Left forelimb (tissue), 1 donor: ENCODE data around the gene CDKN2A.
"Not testable (repeated sequence)": the region's sequence is repeated elsewhere in the genome, so short reads cannot be mapped to it uniquely, and the experiment has no call there.

ENCODE experiments used
- DNase-seq: peaks from one replicate; pipeline ENCODE4 v3.0.0-alpha.2; 2018; ENCODE audit warnings: low spot score

Gene CDKN2A

DNA sequence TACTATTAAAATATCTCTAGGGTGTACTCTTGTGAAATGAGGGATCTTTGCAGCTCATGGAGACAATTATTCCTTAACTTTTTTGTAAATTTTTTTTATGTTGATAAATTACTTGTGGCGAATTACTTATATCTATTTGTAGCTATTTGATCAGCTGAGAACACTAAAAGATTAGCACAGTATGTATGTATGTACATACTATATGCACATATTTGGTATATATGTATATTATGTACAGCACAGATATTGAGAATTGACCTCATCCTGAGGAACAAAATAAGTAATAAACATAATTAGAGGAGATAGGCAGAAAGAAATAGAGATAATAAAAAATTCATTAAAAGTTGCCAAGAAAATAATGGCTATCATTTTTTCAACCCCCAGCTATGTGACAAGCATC lies 11.8 kb downstream of the CDKN2A start:
- no peak for DNase-seq

DNA sequence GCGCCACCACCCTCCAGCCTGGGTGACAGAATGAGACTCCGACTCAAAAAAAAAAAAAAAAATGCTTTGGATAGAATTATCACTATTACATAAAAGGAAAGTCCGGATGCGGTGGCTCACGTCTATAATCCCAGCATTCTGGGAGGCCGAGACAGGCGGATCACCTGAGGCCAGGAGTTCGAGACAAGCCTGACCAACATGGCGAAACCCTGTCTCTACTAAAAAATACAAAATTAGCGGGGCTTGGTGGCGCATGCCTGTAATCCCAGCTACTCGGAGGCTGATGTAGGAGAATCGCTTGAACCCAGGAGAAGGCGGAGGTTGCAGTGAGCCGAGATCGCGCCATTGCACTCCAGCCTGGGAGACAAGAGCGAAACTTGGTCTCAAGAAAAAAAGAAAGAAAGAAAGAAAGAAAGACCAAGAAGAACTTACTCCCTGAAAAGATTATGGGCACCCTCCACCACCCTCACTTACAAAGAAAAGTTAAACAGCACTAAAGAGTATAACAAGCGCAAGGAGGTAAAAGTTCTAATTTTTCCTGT lies 17.8 kb downstream of the CDKN2A start:
- DNase-seq = no peak

DNA sequence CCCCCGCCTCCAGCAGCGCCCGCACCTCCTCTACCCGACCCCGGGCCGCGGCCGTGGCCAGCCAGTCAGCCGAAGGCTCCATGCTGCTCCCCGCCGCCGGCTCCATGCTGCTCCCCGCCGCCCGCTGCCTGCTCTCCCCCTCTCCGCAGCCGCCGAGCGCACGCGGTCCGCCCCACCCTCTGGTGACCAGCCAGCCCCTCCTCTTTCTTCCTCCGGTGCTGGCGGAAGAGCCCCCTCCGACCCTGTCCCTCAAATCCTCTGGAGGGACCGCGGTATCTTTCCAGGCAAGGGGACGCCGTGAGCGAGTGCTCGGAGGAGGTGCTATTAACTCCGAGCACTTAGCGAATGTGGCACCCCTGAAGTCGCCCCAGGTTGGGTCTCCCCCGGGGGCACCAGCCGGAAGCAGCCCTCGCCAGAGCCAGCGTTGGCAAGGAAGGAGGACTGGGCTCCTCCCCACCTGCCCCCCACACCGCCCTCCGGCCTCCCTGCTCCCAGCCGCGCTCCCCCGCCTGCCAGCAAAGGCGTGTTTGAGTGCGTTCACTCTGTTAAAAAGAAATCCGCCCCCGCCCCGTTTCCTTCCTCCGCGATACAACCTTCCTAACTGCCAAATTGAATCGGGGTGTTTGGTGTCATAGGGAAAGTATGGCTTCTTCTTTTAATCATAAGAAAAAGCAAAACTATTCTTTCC lies 19.3 kb downstream of the CDKN2A start:
- no peak for DNase-seq

DNA sequence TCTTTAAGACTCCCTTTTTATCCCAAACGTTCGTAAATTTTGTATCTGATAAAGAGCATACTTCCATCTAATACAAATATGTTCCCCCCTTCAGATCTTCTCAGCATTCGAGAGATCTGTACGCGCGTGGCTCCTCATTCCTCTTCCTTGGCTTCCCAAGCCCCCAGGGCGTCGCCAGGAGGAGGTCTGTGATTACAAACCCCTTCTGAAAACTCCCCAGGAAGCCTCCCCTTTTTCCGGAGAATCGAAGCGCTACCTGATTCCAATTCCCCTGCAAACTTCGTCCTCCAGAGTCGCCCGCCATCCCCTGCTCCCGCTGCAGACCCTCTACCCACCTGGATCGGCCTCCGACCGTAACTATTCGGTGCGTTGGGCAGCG lies 19.9 kb downstream of the CDKN2A start:
- DNase-seq = no peak

DNA sequence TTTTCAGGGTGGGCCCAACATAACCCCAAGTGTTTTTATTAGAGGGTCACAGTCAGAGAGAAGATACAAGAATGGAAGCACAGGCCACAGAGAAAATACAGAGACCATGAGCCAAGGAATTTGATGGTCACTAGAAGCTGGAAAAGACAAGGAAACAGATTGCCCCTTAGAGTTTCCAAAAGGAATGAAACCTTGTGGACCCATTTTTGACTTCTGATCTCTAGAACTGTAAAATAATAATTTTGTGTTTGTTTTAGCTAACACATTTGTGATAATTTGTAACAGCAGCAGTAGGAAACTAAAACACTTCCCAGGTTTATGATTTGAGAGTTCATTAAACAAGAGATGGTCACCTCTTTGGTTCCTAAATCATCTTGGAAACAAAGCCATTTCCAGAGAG lies 21.8 kb downstream of the CDKN2A start:
- DNase-seq = no peak

DNA sequence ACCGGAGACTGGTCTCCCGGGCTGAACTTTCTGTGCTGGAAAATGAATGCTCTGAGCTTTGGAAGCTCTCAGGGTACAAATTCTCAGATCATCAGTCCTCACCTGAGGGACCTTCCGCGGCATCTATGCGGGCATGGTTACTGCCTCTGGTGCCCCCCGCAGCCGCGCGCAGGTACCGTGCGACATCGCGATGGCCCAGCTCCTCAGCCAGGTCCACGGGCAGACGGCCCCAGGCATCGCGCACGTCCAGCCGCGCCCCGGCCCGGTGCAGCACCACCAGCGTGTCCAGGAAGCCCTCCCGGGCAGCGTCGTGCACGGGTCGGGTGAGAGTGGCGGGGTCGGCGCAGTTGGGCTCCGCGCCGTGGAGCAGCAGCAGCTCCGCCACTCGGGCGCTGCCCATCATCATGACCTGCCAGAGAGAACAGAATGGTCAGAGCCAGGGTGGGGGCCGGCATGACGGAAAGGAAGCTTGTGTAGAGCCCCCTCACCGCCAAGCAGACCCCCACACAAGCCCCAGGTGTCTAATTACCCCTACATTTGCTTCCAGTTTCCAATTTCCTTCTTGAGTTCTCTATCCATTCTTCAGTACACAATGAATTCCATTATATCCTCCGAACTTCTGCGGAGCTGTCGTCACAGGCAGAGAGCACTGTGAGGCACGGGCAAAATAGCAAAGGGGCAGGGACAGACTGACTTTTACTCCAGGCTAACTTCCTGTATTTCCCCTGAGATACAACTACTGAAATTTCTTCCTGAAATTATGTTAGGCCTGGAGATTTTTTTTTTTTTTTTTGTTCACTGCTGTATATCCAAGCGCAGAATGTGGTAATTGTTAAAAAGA lies 23.2 kb downstream of the CDKN2A start:
- DNase-seq = no peak

DNA sequence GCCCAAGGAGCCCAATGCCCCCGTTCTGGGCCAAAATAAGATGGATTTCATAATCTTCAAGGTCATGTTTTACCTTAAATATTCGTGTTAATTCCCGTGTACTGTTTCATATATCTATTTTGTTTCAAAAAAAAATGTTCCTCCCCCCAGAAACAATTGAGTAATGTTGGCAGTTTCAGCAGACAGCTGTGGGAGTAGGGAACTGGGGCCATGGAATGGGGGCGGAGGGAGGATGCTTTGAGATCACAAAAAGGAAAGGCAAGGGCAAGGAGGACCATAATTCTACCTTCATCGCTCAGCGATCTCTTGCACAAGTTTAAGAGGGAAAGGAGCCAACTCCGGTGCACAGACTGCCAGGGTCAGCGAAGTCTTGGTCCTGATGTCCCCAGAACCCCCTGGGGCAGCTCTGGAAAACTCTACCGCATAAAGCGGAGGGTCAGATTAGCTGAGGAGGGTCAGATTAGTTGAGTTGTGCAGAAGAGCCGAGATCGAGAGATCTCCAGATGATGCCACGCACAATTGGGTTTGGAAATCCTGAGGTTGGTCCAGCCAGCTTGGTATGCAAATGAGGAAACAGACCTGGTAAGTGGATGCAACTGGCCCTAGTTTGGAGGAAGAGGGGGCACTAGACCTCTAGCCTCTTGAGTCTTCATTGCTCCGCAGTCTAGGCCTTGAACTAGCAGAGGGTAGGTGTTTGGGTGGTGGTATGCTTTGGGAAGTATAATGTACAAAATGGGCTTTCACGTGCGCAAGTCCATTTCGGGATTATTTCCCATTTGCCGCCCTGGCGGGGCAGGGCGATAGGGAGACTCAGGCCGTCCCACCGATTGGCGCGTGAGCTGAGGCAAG lies 24.0 kb downstream of the CDKN2A start:
- DNase-seq = no peak

DNA sequence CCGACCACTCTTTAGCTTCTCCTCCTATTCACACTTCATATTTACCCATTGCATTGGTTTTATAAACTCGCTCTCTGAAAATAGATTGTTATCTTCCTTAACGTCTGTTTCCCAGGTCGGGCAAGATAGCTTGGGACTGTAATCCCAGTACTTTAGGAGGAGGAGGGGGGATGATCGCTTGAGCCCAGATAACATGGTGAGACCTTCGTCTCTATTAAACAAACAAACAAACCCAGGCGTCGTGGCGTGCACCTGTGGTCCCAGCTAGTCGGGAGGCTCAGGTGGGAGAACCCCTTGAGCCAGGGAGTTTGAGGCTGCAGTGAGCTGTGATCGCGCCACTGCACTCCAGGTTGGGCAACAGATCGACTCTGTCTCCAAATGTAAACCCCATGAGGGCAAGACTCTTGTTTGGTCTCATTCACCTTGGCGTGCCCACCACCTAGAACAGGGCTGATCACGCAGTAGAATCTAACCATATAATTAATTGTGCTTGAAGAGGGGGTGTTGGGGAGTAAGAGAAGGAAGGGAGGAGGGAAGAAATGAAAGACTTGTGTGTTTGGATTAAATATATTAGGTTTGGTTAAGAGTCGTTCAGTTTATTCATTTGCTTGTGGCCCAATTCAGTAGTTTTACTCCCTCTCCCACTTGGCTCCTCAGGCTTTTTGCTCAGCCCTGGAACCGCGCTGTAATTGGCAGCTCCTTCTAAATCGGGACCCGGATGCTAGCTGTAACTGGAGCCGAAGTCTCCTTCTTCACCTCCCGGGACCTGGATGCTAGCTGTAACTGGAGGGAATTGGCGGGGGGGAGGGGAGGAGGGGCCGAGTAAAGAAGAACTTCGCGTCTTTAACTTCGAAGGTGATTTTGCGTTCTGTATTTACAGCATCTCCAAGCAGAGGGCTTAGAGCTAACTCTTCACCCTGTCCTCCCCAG lies 24.9 kb downstream of the CDKN2A start:
- no peak for DNase-seq

DNA sequence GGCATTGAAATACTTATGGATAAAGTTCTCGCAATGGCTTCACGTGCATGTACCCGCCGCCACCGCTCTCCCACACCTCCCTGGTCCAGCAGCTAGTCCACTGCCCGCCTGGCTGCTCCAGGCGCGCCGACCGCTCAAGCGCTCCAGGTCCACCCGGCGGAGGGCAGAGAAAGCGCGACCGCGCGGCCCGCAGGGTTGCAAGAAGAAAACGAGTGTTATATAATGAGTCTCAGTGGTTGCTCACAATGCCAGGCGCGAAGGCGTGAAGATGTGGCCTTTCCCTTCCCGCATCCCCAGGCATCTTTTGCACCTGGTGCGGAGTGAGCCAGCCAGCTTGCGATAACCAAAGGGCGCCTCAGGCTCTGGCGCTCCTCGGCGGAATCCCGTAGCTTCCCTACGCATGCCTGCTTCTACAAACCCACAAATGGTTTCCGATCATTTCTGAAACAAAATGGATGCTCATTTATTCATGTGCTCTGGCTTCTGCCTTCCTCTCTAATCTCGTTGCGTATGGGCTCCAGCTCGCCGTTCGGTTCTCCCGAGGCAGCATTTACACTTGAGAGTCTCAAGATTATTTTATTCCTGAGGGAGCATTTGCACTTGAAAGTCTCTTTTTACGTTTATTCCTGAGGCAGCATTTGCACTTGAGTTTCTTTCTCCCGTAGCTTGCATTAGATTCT lies 25.7 kb downstream of the CDKN2A start:
- DNase-seq = no peak

DNA sequence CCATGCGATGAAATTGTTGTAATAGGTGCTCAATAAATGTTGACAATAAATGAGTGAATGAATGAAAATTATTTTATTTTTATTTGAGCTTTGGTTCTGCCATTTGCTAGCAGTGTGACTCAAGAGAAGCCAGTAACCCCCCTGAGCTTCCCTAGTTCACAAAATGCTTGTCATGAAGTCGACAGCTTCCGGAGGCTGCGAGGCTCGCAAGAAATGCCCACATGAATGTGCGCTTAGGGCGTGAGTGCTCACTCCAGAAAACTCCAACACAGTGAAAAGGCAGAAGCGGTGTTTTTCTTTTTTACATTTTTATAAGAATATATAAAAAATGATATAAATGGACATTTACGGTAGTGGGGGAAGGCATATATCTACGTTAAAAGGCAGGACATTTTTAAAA lies 26.5 kb downstream of the CDKN2A start:
- no peak for DNase-seq

DNA sequence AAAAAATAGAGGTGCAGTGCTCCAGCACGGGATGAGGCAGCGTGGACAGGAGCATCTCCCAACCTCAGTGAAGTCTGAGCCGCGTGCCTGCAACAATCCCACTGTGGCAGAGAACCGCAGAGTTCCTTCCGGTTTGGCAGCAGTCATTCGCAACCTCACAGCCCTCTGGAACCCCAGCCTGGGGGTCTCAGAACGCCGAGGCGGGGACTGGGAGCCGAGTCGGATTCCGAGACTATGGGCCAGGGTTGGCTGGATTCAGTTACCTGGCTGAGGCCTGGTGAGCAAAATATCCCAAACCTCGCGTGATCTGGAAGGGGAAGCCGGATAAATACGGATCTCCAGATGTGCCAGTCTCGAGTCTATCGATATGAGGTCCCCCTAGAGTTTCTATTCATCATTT lies 27.0 kb downstream of the CDKN2A start:
- no peak for DNase-seq

DNA sequence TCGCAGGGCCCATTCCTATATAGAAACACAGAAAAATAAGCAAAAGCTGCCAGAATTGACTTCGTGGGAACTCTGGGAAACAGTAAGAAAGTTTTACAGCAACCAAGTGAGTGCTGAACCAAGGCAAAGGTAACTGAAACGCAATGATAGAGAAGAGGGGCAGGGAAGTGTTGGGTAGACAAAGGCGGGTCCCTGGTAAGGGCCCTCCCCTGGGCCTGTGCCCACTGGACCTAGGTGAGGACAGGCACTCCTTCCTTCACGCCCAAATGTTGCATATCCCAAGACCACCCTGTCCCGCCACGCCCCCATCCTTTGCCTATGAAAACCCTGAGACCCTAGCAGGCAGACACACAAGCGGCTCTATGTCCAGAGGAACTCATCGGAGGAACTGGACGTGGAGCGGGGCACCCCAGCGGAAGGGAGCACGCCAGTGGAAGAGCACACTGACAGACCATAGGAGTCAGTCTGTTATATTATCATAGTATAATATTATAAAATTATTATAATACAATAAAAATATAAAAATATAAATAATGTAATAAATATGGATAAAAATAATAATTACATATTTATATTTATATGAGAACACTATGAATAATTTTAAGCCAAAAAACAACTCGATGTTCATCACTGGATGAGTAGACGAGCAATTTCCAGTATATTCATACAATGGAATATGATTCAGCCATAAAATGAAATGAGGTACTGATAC lies 27.9 kb downstream of the CDKN2A start:
- DNase-seq = no peak

DNA sequence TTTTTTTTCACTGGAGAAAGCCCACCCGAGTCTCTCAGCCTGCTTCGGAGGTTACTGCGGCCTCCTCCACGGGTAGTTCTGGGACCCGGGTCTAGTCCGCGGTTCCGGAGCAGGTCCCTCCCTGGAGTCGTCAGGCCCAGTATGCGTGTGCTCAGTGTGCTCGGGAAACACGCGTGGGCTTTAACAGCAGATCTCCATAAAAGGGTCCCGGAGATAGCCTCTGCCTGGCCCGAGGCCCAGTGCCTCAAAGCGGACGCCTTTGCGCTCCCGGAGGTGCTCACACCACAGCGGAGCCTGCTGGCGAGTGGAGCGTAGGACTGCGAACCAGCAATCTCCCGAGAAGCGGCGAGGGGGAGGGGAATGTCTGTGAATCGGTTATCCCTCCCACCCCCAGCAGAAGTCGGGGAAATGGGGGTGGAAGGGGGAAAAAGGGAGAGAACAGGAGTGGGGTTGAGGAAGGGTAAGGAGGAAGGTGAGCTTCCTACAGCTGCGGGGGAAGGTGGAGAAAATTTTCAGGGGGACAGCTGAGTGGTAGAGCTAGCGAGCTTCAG lies 28.7 kb downstream of the CDKN2A start:
- no peak for DNase-seq

DNA sequence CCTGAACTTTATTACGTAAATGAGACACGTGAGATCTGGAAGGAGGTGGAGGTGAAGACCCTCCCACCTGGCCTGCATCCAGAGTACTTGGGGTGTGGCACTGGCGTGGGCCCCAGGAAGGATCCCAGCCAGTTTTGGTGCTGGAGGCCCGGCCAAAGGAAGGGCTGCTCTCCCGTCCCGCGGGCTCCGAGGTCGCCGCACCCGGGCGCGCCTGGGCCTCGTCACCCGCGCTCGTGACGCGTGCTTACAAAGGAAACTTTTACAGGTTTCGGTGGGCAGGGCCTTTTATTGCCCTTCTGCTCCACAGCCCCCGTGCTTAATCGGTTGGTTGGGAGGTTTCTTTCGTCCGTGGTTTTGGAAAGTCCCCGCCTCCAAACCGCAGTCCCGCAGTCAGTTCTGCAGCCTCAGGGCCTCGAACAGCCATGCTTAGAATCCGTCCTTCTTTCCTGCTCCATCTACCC lies 29.2 kb downstream of the CDKN2A start:
- no peak for DNase-seq

DNA sequence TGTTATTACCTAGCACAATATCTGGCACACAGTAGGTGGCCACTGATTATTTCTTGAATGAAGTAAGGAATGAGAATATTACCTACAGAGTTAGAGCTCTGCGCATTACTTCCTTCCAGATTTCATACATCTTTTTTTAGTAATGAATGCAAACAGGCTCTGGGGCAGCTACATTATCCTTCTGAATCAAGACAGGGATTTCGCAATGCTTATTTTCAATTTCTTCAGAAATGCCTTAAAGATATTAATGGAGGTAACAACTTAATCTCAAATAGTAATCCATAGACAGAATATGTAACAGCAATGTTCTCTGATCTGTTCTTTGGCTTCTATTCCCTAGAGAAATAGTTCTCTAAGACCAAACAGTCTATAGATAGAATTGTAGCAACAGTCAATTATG lies 32.6 kb downstream of the CDKN2A start:
- DNase-seq = no peak

DNA sequence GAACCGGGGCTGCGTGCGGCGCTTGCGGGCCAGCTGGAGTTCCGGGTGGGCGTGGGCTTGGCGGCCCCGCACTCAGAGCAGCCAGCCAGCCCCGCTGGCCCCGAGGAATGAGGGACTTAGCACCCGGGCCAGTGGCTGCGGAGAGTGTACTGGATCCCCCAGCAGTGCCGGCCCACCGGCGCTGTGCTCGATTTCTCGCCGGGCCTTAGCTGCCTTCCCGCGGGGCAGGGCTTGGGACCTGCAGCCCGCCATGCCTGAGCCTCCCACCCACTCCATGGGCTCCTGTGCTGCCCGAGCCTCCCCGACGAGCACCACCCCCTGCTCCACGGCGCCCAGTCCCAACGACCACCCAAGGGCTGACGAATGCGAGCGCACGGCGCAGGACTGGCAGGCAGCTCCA lies 34.9 kb downstream of the CDKN2A start:
- not testable (repeated sequence) for DNase-seq

DNA sequence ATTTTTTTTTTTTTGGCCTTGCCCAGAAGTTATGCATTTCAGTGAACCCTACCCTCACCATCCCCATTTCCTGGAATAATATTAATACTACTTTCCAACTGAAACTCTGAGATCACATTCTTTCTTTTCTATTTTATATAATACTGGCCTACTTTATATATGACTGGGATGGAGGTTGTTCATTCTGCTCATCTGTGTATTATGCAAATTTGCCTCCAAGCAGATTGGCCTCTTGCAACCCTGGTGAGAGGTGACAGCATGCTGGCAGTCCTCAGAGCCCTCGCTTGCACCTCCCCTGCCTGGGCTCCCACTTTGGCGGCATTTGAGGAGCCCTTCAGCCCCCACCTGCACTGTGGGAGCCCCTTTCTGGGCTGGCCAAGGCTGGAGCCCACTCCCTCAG lies 35.4 kb downstream of the CDKN2A start:
- DNase-seq = no peak

DNA sequence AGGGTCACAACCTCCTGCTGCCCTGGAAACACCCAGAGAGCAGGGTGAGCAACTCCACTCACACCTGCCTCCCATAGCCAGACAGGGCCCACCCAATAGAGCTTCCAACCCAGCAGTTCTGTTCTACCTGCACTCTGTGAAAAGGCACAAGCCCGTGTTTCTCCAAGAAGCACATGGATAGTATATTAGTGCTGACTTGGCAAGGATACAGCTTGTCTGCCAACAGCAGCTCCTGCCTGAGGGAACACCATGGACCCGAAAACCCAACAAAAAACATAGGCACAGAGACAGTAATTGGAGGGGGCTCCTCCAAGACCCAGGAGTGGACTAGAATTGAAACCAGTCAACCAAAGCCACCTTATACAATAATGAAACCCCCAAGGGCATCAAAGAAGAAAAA lies 48.6 kb downstream of the CDKN2A start:
- no peak for DNase-seq

DNA sequence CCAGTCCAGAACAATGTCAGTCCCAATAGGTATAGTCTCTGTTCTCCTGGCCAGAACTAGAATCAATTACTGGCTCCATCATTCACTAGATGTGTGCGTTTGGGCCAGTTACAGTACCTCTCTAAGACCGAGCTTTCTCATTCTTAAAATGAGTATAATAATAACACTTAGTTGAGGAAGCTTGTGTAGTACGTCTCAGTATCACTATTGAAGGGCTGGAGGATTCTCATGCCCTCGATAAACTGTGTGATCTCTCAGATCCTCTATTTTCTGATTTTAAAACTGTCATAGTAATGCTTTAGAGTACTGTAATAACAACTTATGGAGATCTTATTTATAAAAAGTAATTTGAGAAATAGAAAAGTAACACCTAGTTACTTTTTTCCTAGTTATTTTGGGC lies 50.7 kb downstream of the CDKN2A start:
- DNase-seq = no peak
